Measurements from ENCODE around the gene AGRP. TPM values are rescaled to one million over a fixed set of nuclear protein-coding genes. Genes with fewer than 3 reads are reported as not detected.

Gene AGRP
- total RNA-seq, 1 donor from 2014 or later = not detected

DNA sequence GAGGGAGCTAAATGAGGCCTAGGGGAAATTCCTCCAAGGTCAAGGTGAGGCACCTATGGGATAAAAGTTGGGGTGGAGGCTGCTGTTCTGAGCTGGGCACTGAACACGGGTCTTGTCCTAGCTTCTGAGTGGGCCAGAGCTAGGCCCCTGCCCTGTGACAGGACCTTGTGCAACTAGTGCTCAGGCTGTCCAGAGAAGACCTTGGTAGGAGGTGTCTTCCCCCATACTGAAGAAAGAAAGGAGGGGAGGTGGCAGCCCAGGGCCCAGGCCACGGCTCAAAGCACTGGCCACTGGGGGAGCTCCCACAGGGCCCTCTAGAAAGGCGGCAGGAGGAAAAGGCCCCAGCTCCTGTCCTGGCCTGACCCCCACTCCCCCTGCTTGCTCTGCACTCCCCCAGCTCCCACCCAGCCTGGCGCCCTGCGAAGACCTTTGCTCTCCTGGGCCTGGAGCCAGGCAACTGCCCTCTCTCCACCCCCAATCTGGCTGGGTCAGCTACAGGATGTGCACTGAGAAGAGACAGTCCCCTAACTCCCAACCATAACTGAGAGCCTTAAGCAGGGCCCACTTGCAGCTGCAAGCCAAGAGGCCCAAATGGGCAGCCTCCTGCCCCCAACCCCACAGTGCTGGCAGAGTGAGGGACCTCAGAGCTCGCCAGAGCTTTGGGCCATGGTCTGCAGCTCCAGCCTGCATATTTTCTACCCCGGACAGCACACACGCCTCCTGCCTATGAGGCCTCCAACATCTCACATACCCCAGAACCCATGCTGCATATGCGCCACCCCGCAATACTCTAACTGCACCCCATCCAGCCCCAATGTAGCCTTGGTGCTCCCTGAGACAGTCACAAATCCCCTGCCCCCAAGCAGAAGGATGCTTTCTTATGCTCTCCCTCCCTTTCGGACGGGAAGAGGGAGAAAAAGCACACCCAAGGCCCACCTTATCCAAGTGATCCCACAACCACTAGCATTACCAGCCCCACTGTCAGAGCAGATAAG is 37.1 kb downstream of the AGRP start:
- Mint-ChIP-seq H3K36me3 (ENCODE audit: low read depth) (no peaks in the 10 kb centered on the region), H3K9me3 (no peaks in the 10 kb centered on the region), H3K4me3 (no peak overlapping the region), H3K27me3 (ENCODE audit: low read depth) (no peaks in the 10 kb centered on the region), H3K27ac (ENCODE audit: unreplicated experiment) (peak overlapping the region; percentile 90), H3K4me1 (peaks cover 7% of the 10 kb centered on the region)
- DNase-seq (ENCODE audit: low read depth, low spot score) = no peak
- TF ChIP-seq, protein P1, sequence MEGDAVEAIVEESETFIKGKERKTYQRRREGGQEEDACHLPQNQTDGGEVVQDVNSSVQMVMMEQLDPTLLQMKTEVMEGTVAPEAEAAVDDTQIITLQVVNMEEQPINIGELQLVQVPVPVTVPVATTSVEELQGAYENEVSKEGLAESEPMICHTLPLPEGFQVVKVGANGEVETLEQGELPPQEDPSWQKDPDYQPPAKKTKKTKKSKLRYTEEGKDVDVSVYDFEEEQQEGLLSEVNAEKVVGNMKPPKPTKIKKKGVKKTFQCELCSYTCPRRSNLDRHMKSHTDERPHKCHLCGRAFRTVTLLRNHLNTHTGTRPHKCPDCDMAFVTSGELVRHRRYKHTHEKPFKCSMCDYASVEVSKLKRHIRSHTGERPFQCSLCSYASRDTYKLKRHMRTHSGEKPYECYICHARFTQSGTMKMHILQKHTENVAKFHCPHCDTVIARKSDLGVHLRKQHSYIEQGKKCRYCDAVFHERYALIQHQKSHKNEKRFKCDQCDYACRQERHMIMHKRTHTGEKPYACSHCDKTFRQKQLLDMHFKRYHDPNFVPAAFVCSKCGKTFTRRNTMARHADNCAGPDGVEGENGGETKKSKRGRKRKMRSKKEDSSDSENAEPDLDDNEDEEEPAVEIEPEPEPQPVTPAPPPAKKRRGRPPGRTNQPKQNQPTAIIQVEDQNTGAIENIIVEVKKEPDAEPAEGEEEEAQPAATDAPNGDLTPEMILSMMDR (conservative IDR thresholded peaks at IDR 0.05) = no peak

DNA sequence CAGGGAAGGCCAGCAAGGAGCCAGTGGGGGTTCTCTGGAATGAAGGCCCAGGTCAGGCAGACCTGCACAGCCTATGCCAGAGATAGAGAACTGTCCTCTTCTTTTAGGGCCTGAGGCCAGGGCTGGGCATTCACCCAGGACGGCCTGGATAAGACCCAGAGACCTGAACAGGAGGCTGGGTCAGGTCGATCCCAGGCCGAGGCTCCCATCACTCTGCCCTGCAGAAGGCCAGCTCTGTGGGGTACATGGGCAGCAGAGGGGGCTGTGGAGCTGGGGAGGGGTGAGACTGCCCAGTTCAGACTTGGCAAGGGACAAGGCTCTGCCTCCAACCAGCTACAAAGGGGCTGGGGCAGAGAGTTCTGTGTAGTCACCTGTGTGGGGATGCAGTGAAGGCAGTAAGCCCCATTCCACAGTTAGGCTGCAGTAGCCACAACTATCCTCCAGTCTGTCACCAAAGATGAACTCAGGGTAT is 37.9 kb downstream of the AGRP start:
- H3K9me3 Mint-ChIP-seq = no peaks in the 10 kb centered on the region
- H3K36me3 Mint-ChIP-seq (ENCODE audit: low read depth) = no peaks in the 10 kb centered on the region
- no peak for DNase-seq (ENCODE audit: low read depth, low spot score)
- no peak overlapping the region for H3K27ac Mint-ChIP-seq (ENCODE audit: unreplicated experiment)
- H3K4me1 Mint-ChIP-seq = peaks cover 7% of the 10 kb centered on the region
- H3K27me3 Mint-ChIP-seq (ENCODE audit: low read depth) = no peaks in the 10 kb centered on the region
- TF ChIP-seq, protein P1 (conservative IDR thresholded peaks at IDR 0.05) = no peak
- no peak overlapping the region for H3K4me3 Mint-ChIP-seq

DNA sequence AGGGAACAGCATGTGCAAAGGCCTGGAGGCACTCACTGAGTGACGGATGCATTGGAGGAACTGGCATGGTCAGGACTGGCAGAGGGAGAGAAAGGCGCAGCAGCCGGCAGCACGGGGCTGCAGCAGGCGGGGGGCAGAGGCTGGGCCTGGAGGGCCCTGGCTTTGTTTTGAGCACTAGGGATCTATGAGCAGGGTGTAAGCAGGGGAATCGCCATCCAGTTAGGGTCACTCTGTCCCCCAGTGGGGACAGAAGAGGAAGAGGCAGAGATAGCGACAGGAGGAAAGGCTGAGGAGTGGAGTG is 38.3 kb downstream of the AGRP start:
- Mint-ChIP-seq H3K36me3 (ENCODE audit: low read depth) (no peaks in the 10 kb centered on the region), H3K9me3 (no peaks in the 10 kb centered on the region), H3K4me3 (no peak overlapping the region), H3K27me3 (ENCODE audit: low read depth) (no peaks in the 10 kb centered on the region), H3K27ac (ENCODE audit: unreplicated experiment) (no peak overlapping the region), H3K4me1 (peaks cover 7% of the 10 kb centered on the region)
- DNase-seq (ENCODE audit: low read depth, low spot score) = no peak
- TF ChIP-seq, protein P1 (conservative IDR thresholded peaks at IDR 0.05) = no peak

DNA sequence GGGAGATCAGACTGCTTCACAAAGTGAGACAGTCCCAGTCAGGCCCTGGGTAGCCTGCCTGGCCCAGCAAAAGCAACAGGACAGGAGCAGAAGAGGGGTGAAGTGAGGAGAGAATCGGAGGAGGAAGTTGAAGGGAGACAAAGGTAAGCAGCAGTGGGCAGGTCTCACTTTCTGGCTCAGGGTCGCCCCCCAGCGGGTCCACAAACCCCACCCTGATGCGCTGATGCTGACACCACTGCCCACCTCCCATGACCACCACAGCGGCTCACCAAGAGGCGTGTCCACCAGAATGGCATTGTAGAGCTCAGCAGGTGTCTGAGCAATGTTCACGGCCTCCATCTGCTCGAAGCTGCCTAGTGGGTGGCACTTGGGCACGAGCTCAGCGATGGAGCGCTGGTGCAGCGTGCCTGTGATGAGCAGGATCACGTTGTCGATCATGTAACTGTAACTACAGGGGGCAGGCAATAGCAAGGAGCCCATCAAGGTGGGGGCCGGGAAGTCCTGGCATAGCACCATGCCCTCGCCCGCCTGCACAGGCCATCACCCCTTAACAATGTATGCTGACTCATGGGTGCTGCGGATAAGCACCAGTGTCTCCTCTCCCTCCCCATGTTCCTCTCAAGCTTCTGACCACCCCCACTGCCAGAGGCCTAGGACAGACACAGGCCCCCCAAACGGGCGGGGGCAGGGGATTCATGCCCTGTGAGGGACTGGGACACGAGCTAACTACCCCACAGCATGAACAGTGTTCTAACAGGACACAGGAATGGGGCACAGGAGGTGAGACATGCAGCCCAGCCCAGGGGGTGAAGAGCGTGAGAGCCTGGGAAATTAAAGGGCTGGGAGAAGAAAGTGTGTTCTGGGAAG is 38.9 kb downstream of the AGRP start:
- Mint-ChIP-seq H3K4me1 (peaks cover 7% of the 10 kb centered on the region), H3K27ac (ENCODE audit: unreplicated experiment) (peak overlapping the region; percentile 35)

DNA sequence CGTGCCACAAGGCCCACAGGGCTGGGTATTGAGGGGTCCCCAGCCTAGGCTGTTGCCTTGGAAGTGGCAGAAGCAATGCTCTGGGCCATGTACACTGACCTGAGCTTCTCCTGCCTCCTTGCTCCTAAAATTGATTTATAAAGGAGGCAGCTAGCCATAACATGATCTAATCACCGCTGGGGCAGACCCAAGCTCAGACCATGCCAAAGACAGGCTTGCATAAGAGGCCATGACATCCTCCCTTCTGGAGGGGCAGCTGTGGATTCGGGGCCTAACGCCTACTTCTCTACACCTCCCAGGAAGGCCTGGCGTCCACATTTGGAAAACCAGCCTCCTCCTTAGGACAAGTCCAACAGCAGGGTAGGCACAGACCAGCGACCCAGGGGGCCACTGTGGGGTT is 40.1 kb downstream of the AGRP start:
- H3K9me3 Mint-ChIP-seq = no peaks in the 10 kb centered on the region
- DNase-seq (ENCODE audit: low read depth, low spot score) = no peak
- H3K36me3 Mint-ChIP-seq (ENCODE audit: low read depth) = no peaks in the 10 kb centered on the region
- H3K27me3 Mint-ChIP-seq (ENCODE audit: low read depth) = no peaks in the 10 kb centered on the region
- H3K4me3 Mint-ChIP-seq = no peak overlapping the region
- H3K4me1 Mint-ChIP-seq = peaks cover 7% of the 10 kb centered on the region
- H3K27ac Mint-ChIP-seq (ENCODE audit: unreplicated experiment) = no peak overlapping the region
- TF ChIP-seq, protein P1 (conservative IDR thresholded peaks at IDR 0.05) = no peak

More for the DNA sequence above, 38.9 kb downstream of the AGRP start:
- Mint-ChIP-seq H3K4me3 (no peak overlapping the region), H3K36me3 (ENCODE audit: low read depth) (no peaks in the 10 kb centered on the region), H3K9me3 (no peaks in the 10 kb centered on the region), H3K27me3 (ENCODE audit: low read depth) (no peaks in the 10 kb centered on the region)
- TF ChIP-seq, protein P1 (conservative IDR thresholded peaks at IDR 0.05) = no peak
- DNase-seq (ENCODE audit: low read depth, low spot score) = no peak
